Measurements from ENCODE around the gene TFIP11. TPM values are rescaled to one million over a fixed set of nuclear protein-coding genes. Genes with fewer than 3 reads are reported as not detected.

The TFIP11 gene
- total and polyA plus RNA-seq, 10 of the 15 experiments (the other 5 are each of a cell fraction or from before 2014, with no cell fraction given): 14.2 to 43.3 (median 31.9) TPM

DNA sequence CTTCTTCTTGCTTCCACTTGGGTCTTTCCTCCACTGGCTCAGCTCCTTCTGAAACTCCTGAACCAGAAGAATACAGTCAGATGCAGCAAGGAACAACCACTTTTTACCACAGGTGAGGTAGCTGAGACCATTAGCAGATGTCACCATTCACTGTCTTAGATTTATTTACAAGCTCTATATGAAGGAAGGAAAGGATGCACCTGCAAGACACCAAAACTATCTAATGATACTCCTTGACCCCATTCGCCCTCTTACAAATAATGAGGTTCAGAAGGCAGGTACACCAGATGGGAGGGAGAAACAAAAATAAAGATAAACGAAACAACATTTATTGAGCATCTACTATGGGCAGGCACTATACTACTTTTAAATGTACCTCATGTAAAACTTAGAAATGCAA lies 10.3 kb downstream of the TFIP11 start:
- FAIRE-seq: no peak
- no peak overlapping the region for H3K4me2 ChIP-seq (ENCODE audit: control insufficient read depth, insufficient read depth)
- no peak overlapping the region for H3K4me3 ChIP-seq
- H3K4me1 ChIP-seq (ENCODE audit: control insufficient read depth, insufficient read depth, low read length): peaks cover 6% of the 10 kb centered on the region
- peaks cover 26 to 40% of the 10 kb centered on the region in 2 experiments for H3K36me3 ChIP-seq (ENCODE audit: control insufficient read depth in 2 of 2, insufficient read depth in 2 of 2, low read length in 1 of 2)
- intact Hi-C loops (cut with micrococcal nuclease; ENCODE audit: unreplicated experiment) (loop anchor here (5.0 kb wide), 2 partner anchors 90 to 165 kb away; partner anchors contain the start of gene TPST2), in situ Hi-C loops (cut with MboI) (no loop called here)
- H3K9ac ChIP-seq (ENCODE audit: control insufficient read depth, insufficient read depth, low read length): no peak overlapping the region
- no peaks in the 10 kb centered on the region for H3K79me2 ChIP-seq (ENCODE audit: control insufficient read depth, insufficient read depth, low read length)
- no peak for ATAC-seq
- CTCF ChIA-PET: interaction anchor here (1.0 to 4.9 kb wide), 11 partner anchors 9 to 176 kb away, joined by 3 to 44 read pairs (median 10); partner anchors contain the start of genes HPS4, SRRD and TFIP11
- no peak overlapping the region for H3K27ac ChIP-seq (ENCODE audit: control insufficient read depth, insufficient read depth)
- H3K27me3 ChIP-seq (replicated peaks in 1 of 2; ENCODE audit: control insufficient read depth in 2 of 2, insufficient read depth in 2 of 2, low read length in 1 of 2): no peaks in the 10 kb centered on the region
- no peaks in the 10 kb centered on the region for H4K20me1 ChIP-seq (ENCODE audit: control insufficient read depth, insufficient read depth)
- BruUV-seq (replicated peaks): no TSS peak
- H2AFZ ChIP-seq (ENCODE audit: control insufficient read depth, low read depth, low read length): no peak overlapping the region
- SMC1A ChIA-PET (ENCODE audit: uncharacterized antibody, unreplicated experiment): interaction anchor here (0.8 to 3.8 kb wide), 7 partner anchors 10 to 163 kb away, joined by 4 to 15 read pairs (median 6); partner anchors contain the start of genes HPS4 and SRRD
- H3K9me3 ChIP-seq (replicated peaks; ENCODE audit: control insufficient read depth, insufficient read depth, low read length): no peaks in the 10 kb centered on the region
- DNase-seq (ENCODE audit: low read depth, low spot score): no peak
- RAD21 ChIA-PET (ENCODE audit: unreplicated experiment): interaction anchor here (0.7 to 2.6 kb wide), 5 partner anchors 10 to 771 kb away, joined by 3 to 9 read pairs (median 4); partner anchors contain the start of gene TFIP11
- POLR2A ChIA-PET: interaction anchor here (0.6 kb wide), 1 partner anchor 115 kb away, joined by 5 read pairs; no protein-coding TSS in a partner anchor
- TF ChIP-seq, protein P1, sequence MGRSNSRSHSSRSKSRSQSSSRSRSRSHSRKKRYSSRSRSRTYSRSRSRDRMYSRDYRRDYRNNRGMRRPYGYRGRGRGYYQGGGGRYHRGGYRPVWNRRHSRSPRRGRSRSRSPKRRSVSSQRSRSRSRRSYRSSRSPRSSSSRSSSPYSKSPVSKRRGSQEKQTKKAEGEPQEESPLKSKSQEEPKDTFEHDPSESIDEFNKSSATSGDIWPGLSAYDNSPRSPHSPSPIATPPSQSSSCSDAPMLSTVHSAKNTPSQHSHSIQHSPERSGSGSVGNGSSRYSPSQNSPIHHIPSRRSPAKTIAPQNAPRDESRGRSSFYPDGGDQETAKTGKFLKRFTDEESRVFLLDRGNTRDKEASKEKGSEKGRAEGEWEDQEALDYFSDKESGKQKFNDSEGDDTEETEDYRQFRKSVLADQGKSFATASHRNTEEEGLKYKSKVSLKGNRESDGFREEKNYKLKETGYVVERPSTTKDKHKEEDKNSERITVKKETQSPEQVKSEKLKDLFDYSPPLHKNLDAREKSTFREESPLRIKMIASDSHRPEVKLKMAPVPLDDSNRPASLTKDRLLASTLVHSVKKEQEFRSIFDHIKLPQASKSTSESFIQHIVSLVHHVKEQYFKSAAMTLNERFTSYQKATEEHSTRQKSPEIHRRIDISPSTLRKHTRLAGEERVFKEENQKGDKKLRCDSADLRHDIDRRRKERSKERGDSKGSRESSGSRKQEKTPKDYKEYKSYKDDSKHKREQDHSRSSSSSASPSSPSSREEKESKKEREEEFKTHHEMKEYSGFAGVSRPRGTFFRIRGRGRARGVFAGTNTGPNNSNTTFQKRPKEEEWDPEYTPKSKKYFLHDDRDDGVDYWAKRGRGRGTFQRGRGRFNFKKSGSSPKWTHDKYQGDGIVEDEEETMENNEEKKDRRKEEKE (IDR thresholded peaks at IDR 0.05): no peak
- TF ChIP-seq JUNB (IDR thresholded peaks at IDR 0.05) (no peak), BHLHE40 (IDR thresholded peaks at IDR 0.05; ENCODE audit: borderline replicate concordance in 1 of 2, low read depth in 2 of 2, low read length in 1 of 2) (no peak), RELA (IDR thresholded peaks at IDR 0.05; ENCODE audit: borderline replicate concordance, partially characterized antibody) (no peak), MYB (IDR thresholded peaks at IDR 0.05; ENCODE audit: borderline replicate concordance, low read depth, low read length) (no peak)
- WGBS (ENCODE audit: insufficient coverage, insufficient replicate concordance, low lambda C conversion rate, missing lambda C conversion rate): 52% methylated on average over 2 of the region's 2 CpGs

Data from GM12878 (cell line).